Stimulated activated CD8-positive, alpha-beta memory T cell treated with anti-CD3 and anti-CD28 coated beads, Interleukin-15, amount 100 ng/mL, for 48 hours (primary cell): Measurements from ENCODE around the gene FLACC1.
"Not testable (repeated sequence)": the region's sequence is repeated elsewhere in the genome, so short reads cannot be mapped to it uniquely, and the experiment has no call there.

ENCODE experiments used
- DNase-seq, 2 donors: peaks; one replicate each; pipeline ENCODE4 v3.0.0-alpha.2; 2020; ENCODE audit warnings: low read depth in 2 of 2

The FLACC1 gene

DNA sequence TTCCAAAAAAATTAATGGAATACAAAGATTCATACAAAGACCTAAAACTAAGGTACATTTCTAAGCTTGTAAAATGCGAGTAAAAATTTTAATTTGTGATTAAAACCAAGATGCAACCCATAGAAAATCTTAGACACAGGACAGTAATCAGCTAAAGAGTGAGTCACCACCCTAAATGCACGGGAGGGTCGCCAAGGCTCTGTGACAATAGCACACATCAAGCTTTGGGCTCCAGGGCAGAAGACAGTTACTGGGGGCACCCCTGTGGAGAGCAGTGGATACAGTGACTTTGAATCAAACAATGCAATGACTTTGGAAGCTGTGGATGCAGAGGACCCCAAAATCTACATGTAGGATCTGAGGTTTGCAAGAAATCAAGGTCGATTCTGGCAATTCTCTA, 7.5 kb downstream of the FLACC1 start:
- no peak for DNase-seq

DNA sequence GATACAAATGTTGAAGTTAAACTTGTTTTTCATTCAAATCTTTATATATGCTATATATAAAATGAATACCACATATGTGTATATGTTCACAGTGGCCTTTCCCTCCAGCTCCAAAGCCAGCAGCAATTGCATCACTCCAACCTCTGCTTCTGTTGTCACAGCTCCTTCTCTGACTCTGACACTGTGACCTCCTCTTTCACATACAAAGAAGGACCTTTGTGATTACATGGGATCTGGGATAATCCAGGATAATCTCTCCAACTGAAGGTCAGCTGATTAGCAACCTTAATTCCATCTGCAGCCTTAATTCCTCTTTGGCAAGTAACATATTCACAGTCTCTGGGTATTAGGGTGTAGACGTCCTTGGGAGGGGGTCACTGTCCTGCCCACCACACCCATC, 8.4 kb downstream of the FLACC1 start:
- DNase-seq, result no peak

DNA sequence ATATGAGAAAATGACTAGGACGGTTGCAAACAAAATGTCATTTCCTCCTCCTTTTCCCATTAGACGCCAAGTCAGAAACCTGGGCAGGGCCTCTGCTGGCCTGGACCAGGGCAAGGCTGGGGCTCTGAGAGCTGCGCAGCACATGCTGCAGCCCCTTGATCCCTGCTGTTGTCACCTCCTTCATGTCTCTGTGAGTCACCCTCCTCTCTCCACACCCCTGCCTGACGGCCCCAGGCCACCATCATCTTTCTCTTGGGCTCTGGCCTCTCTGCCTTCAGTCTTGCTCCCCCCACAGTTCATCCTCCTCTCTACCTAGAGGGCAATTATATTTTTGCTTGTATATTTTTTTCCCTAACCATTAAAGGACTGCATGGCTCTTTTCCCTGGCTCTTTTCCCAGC, 10.0 kb downstream of the FLACC1 start:
- DNase-seq, result no peak

DNA sequence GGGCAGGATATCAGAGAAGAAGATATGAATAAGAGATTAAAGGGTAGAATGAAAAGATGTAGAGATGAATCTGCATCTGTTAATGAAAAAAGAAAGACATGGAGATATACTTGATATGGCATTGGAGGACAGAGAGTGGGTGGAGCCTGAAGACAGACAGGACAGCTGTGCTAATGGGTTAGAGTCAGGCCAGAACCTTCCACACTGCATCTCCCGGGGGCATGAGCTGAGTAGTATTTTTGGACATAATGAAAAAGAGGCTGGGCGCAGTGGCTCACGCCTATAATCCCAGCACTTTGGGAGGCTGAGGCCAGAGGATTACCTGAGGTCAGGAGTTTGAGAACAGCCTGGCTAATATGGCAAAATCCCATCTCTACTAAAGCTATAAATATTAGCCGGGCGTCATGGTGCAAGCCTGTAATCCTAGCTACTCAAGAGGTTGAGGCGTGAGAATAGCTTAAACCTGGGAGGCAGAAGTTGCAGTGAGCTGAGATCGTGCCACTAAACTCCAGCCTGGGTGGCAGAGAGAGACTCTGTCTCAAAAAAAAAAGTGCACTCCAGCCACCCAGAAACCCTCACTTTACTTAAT, 11.4 kb downstream of the FLACC1 start:
- no peak for DNase-seq

DNA sequence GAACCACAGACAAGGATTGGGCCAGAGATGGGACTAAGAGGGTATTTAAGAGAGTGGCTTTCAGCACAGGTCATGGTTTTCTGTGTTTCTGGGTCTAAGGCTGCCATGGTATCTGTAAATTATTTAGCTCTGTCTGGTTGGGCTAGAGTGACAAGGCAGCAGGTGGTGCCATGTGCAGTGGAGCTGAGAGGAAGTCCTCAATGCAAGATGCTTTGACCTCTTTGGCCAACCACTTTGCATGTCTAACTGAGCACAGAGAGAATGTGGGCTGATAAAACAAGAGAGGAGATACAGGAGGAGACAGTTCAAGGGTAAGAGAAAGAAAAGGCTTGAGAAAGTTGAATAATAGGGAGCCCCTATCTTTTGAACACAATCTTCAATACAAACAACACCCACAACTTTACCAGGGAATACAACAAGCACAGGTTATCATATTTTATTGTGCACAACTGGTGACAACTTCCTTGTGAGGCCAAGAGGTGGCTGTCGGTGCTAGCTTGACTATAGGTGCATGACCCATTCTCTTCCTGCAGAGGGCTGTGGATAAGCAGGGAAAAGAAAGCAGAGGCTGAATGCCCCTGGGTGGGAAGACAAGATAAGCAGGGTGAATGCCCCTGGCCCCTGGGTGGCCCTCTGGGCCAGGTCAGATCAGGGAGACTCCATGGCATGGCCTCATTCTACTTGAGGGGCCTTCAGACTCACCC, 12.3 kb downstream of the FLACC1 start:
- no peak for DNase-seq

DNA sequence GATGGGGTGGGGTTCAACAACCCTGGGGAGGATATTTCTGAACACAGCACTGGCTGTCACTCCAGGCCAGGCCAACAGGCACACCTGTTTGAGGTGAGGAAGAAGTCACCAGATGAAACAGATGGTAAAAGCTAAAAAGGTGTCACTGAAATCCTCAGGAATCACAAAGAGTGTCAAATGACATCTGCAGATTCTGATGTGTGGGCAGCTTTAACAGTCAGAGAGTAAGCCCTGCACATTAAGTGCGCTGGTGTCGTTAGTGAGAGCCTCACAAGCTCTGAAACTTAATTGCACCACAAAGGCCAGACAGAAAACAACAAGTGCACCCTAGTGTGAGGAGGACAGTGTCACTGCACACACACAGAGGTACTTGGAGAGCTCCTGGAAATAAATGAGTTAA, 13.6 kb downstream of the FLACC1 start:
- DNase-seq, result no peak

DNA sequence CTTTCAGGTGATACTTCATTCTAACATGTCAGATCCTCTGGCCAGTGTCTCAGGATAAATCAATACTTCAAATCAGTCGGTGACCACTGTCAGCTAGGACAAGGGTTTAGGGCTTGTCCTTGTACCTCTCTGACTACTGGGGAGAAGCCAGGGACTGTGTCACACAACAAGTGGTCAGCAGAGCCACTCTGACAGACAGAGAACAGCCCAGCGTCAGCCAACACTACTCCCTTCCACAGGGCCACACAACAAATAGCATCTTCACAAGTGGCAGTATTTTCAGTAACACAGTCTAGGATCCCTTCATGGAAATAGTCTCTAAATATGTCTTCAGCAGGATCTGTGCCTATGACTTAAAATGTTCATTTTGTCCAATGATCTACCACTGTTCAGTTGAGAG, 14.2 kb downstream of the FLACC1 start:
- DNase-seq, result no peak

DNA sequence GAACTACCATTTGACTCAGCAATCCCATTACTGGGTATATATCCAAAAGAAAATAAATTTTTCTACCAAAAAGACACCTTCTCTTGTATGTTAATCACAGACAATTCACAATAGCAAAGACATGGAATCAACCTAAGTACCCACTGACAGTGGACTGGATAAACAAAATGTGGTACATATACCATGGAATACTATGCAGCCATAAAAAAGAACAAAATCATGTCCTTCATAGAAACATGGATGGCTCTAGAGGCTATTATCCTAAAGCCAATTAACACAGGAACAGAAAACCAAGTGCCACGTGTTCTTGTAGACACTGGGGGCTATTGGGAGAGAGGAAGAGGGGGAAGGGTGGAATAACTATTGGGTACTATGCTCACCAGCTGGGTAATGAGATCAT, 27.7 kb downstream of the FLACC1 start:
- no peak for DNase-seq

DNA sequence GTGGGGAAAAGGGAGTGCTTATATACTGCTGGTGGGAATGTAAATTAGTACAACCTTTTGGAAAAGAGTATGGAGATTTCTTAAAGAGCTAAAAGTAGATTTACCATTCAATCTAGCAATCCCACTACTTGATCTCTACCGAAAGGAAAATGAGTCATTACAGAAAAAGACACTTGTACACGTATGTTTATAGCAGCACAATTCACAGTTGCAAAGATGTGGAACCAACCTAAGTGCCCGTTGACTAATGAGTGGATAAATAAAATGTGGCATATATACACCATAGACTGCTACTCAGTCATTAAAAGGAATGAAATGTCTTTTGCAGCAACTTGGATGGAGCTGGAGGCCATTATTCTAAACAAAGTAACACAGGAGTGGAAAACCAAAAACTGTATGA, 29.5 kb downstream of the FLACC1 start:
- DNase-seq, result no peak

DNA sequence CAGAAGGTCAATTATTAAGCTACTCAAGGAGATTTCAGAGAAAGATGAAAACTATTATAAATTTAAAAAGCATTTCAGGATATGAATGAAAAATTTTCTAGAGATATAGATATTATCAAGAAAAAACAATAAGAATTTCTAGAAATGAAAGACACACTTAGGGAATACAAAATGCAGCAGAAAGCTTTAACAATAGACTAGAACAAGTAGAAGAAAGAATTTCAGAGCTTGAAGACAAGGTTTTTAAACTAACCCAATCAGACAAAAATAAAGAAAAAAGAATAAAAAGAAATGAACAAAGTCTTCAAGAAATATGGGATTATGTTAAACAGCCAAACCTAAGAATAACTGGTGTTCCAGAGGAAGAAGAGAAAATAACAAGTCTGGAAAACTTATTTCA, 34.4 kb downstream of the FLACC1 start:
- DNase-seq, result no peak

DNA sequence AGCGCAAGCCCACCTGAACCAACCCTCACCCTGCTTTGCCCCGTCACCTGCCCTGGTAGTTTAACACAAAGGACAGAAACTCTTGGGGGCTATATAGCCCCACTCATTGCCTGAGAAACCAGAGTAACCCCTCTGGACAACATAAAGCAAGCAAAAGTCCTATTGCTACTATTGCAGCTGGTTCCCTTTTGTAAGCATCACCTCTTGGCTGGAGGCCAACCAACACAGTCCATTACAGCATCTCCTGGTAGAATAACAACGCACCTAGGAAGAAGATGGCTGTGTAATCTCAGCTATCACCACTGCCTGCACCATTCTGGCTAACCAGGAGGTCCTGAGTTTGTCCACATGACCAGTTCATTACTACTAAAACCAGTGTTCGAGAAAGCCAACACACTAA, 36.4 kb downstream of the FLACC1 start:
- no peak for DNase-seq

DNA sequence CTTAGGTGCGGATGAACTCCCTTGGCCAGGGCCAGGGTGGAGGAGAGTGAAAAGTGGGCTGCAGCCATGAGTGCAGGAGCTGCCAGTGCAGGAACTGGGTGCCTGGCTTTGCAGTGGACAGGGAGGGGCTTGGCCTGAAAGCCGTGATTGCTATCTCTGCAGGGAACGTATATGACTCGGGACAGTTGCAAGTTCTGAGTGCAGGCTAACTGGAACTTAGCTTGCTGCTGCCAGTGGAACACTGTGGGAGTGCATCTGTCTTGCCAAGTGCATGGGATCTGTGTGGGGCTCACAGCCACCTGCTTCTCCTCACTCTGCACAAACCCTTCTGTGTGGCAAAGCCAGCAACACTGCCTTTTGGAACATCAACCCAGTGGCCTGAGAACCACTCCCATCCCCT, 36.9 kb downstream of the FLACC1 start:
- no peak for DNase-seq

DNA sequence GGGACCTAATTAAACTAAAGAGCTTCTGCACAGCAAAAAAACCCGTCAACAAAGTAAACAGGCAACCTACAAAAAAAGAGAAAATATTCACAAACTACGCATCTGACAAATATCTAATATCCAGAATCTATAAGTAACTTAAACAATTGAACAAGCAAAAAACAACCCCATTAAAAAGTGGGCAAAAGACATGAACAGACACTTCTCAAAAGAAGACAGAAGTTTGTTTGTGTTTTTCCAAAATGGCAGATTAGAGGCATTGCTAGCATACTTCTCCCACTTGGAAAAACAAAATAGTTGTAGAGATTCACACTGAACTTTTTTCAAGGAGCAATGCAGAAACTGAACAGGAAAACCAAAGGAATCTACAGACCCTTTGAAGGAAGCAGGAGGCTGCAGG, 37.6 kb downstream of the FLACC1 start:
- no peak for DNase-seq

DNA sequence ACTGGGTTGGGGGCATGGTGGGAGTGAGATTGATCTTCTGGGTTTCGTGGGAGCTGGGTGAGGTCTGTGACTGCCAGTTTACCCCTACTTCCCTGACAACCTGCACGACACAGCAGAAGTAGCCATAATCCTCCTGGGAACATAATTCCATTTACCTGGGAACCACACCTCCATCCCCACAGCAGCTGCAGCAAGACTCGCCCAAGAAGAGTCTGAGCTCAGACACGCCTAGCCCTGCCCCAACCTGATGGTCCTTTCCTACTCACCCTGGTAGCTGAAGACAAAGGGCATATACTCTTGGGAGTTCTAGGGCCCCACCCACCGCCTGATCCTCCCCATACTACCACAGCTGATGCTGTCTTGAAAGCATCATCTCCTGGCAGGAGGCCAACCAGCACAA, 43.8 kb downstream of the FLACC1 start:
- no peak for DNase-seq

DNA sequence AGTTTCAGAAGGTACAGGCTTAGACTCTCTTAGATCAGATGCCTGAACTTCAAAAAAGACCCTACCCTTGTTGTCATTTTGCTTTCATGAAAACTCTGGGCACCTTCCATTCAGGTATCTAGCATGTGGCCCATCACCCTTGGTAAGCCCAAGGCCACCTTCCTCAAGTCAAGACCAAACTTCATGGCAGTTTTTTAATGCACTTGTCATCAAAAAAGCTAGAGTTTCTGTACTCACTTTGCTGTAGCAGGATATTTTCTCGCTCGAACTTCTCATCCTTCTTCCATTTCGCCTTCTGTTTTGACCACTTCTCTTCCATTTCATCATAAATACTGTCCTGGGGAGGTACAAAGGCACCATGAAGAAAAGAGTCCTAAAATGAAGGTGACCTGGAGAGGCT, 48.2 kb downstream of the FLACC1 start:
- no peak for DNase-seq

DNA sequence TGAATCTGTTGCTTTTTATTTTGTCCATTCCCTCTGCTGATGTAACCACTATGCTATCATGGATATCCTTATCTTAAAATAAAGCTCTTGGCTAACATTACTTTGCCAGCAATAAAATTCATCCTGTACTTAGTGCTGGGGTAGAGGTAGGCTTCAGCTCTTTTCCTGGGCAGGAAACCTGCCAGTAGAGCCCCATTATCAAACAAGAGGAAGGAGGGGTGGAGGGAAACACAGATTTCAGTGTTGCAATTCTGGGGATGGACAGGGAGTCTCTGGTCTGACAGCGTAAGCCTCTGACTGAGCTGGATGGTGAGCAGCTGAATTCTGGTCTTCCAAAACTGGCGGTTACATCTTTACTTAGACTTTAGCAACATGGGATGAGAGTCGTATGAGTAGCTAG, 49.3 kb downstream of the FLACC1 start:
- no peak for DNase-seq

DNA sequence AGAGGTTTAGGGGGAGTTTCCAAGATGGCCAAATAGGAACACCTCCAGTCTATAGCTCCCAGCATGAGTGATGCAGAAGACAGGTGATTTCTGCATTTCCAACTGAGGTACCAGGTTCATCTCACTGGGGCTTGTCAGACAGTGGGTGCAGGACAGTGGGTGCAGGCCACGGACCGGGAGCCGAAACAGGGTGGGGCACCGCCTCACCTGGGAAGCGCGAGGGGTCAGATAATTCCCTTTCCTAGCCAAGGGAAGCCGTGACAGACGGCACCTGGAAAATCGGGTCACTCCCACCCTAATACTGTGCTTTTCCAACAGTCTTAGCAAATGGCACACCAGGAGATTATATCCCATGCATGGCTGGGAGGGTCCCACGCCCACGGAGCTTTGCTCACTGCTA, 57.2 kb downstream of the FLACC1 start:
- not testable (repeated sequence) for DNase-seq

DNA sequence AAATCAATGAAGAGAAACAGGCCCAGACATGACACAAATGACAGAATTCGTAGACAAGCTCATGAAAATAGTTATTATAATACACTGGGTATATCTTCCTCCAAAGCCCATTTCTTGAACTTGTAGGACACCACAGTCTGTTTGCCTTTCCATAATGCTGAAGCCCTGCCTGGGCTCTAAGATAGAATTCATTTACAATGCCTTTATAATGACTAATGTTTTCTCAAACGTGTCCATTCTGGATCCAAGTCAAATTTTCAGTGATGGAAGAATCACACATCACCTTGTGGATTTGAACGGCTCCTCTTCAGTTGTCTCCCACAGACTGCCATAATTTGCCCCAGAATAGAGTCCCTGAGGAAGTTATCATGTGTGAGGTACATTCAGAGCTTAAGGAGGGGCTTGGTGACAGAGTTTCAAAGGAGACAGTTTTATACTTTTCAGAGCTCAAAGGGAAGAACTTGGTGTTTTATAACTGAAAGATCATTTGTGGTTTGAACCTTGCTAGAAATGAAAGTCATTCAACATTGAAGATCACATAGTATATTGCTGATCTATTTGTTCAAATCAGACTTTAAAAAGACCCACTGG, 58.6 kb downstream of the FLACC1 start:
- DNase-seq, result no peak

DNA sequence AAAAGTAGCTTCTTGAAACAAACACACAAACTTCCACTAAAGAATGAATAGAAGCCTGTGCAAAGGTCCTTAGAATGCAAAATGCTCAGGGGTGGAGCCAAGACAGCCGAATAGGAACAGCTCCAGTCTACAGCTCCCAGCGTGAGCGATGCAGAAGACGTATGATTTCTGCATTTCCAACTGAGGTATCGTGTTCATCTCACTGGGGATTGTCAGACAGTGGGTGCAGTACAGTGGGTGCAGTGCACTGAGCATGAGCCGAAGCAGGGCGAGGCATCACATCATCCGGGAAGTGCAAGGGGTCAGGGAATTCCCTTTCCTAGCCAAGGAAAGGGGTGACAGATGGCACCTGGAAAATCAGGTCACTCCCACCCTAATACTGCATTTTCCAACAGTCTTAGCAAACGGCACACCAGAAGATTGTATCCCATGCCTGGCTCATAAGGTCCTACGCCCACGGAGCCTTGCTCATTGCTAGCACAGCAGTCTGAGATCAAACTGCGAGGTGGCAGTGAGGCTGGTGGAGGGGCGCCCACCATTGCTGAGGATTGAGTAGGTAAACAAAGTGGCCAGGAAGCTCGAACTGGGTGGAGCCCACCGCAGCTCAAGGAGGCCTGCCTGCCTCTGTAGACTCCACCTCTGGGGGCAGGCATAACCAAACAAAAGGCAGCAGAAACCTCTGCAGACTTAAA, 66.5 kb downstream of the FLACC1 start:
- not testable (repeated sequence) for DNase-seq

DNA sequence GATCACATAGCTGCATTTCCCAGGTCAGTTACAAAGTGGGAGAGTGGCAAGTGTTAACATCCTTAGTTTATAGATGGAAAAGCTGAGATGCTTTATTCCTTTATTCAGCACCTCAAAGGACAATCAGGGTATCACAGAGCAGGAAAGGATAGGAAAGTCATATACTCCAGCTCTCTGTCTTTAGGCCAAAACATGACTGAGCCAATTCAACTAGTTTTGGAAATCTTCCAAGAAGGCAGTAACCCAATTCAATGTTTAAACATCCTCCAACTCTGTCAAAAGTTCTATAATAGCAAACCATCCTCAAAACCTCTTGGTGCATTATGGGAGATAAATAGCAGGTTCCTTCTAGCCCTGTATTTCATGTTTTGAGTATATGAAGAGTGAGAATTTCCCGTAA, 71.6 kb downstream of the FLACC1 start:
- no peak for DNase-seq

DNA sequence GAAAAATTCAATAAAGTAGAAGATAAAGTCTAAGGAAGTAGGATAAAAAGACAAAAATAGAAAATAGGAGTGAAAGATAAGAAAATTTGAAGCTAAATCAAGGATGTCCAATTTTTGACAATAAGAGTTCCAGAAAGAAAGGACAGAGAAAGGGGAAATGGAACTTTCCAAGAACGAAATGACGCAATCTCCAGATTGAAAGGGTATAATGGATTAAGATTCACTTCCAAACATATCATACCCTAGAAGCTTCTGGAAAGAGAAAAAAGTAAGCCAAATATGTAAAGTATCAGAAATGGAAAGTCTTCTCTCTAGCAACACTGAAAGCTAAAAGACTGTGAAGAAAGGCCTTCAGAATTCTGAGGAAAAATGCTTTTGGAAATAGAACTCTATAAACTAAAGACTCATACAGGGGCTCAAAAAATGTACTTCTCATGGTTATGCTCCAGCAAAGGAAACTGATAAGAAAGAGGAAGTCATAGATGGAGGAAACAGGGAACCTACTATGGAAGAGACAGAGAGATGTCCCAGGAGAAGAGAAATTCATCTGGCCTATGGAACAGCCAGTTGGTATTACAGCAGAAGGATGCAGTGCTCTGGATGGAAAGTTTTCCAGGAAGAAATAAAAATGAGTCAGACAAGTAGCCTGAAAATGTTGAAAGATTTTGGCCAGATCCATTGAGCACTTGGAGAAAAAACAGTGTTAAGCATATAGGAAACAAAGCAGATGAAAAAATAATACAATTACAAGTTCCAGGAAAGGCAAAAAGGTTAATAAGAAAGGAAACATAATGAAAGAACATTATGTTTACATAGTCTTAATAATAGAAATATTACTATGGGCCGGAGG, 76.7 kb downstream of the FLACC1 start:
- no peak for DNase-seq

DNA sequence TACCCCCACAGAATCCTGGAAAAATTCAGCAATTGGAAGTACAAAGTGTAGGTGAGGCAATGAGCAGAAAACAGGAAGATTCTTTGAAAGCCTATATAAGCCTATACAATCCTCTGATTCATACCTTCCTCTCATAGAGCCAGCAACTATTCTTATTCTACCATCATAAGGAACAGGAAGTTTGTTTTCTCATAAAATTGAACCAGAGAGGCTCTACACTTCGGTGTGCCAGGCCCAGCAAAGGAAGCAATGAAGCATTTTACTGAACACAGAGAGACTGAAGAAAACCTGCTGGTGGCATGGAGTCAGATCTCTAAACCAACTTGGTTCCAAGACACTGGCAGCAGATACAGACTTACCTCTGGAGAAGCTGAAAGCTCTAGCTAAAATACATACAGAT, 78.1 kb downstream of the FLACC1 start:
- DNase-seq, result no peak
